PC-9 (cell line): ENCODE results near the gene CRADD. TPM values are rescaled to one million over a fixed set of nuclear protein-coding genes. Genes with fewer than 3 reads are reported as not detected.

Source experiments
- BruUV-seq: library from RNA; stranded (reverse); fragments of 400-500 nt; replicated peaks from 2 replicates; lab custom pipeline; 2021; lab: Mats Ljungman, UMichigan
- CTCF ChIA-PET: fragments of 300-600 bp; sonication (Branson Sonifier 250); formaldehyde crosslinking; loops from one replicate; lab custom pipeline; 2022; ENCODE audit warnings: antibody characterized with exemption; lab: Charles Lee
- POLR2A ChIA-PET: fragments of 300-600 bp; sonication (Branson Sonifier 250); formaldehyde crosslinking; loops from one replicate; lab custom pipeline; 2022; ENCODE audit warnings: antibody characterized with exemption; ENCODE audit not compliant: unreplicated experiment; lab: Charles Lee
- DNase-seq, 2 experiments: peaks; one replicate each; pipeline versions ENCODE4 v3.0.0 to v3.0.0-alpha.2; 2015 to 2022; ENCODE audit warnings: mixed read lengths in 1 of 2
- H2AFZ ChIP-seq: fragments of 200-600 bp; sonication (generic); 2 replicates; pipeline ENCODE4 v1.8.1; 2017; ENCODE audit warnings: antibody characterized with exemption
- H3F3A ChIP-seq: fragments of 200-600 bp; sonication (generic); 2 replicates; pipeline ENCODE4 v1.8.1; 2017; ENCODE audit warnings: antibody characterized with exemption, mild to moderate bottlenecking, low read depth; ENCODE audit not compliant: insufficient read depth
- H3K27ac ChIP-seq: fragments of 200-600 bp; sonication (generic); 2 replicates; pipeline ENCODE4 v1.6.1; 2016; ENCODE audit warnings: mixed run types
- H3K27me3 ChIP-seq: fragments of 200-600 bp; sonication (generic); 2 replicates; pipeline ENCODE4 v1.6.1; 2016; ENCODE audit warnings: low read depth, mixed run types; ENCODE audit not compliant: insufficient read depth
- H3K36me3 ChIP-seq: fragments of 200-600 bp; sonication (generic); 2 replicates; pipeline ENCODE4 v1.6.1; 2016; ENCODE audit warnings: low read depth, mixed run types
- H3K4me1 ChIP-seq: fragments of 200-600 bp; sonication (generic); replicated peaks from 2 replicates; pipeline ENCODE4 v1.6.1; 2016; ENCODE audit warnings: mixed run types; ENCODE audit not compliant: insufficient read depth
- H3K4me2 ChIP-seq: fragments of 200-600 bp; sonication (generic); 2 replicates; pipeline ENCODE4 v1.6.1; 2017; ENCODE audit warnings: mixed run types
- H3K4me3 ChIP-seq: fragments of 200-600 bp; sonication (generic); 2 replicates; pipeline ENCODE4 v1.6.1; 2016; ENCODE audit warnings: mixed run types
- H3K79me2 ChIP-seq: fragments of 200-600 bp; sonication (generic); 2 replicates; pipeline ENCODE4 v1.6.1; 2017; ENCODE audit warnings: low read depth, mixed run types
- H3K9me2 ChIP-seq: fragments of 200-600 bp; sonication (generic); 2 replicates; pipeline ENCODE4 v1.8.1; 2017; ENCODE audit warnings: mild to moderate bottlenecking; ENCODE audit not compliant: insufficient read depth
- H3K9me3 ChIP-seq: fragments of 200-600 bp; sonication (generic); 2 replicates; pipeline ENCODE4 v1.8.1; 2016; ENCODE audit warnings: low read depth; ENCODE audit not compliant: insufficient read depth
- H4K20me1 ChIP-seq: fragments of 200-600 bp; sonication (generic); 2 replicates; pipeline ENCODE4 v1.8.1; 2017; ENCODE audit not compliant: insufficient read depth
- CTCF ChIP-seq: fragments of 200-600 bp; sonication (generic); conservative IDR thresholded peaks from 2 replicates; pipeline ENCODE4 v1.6.1; 2017; ENCODE audit warnings: mixed run types, antibody characterized with exemption, mild to moderate bottlenecking, moderate library complexity
- EZH2 ChIP-seq: fragments of 200-600 bp; sonication (generic); IDR thresholded peaks from 2 replicates; pipeline ENCODE4 v1.8.0; 2017; ENCODE audit warnings: antibody characterized with exemption, low read depth
- intact Hi-C: fragments of 100-400 bp; cut with micrococcal nuclease; formaldehyde crosslinking; loops from one replicate; pipeline ENCODE4 v1.10.0; 2022; ENCODE audit not compliant: unreplicated experiment
- total RNA-seq: library from RNA; stranded (reverse); gene quantifications from 2 replicates; pipeline ENCODE4 v1.2.3, GENCODE V29; 2021

The CRADD gene
- total RNA-seq, 1 experiment from 2014 or later: 7.6 TPM

DNA sequence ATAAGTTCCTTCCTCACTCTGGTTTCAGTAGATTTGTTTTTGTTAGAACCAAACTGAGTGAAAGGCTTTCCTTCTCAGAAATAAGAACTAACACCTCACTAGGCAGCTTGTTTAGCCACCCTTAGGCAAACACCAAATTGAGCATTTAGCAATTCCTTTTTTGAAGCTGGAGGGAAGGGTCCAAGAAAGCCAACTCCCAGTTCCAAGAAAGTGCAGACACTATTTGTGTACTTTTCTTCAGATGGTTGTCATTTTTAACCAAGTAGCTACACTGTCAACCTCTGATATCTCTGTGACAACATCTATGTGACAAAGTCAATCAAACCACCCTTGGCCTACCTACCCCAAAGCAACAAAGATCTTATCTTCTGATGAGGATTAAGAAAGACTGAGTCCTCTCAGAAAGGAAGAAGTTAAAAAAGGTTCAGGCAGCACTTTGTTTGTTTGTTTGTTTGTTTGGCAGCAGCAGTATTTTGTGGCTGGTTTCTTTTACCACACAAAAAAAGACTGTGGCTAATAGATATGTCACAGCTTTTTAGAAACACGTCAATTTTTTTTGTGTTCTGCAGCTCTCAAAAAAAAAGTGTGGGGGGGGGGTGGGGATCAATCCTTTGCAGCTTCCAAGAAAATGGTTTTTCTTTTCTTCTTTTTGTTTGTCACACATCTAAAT, 203.8 kb downstream of the CRADD start:
- peak overlapping the region; percentile 22; the same call in 1 of the 2 replicates for H3K4me2 ChIP-seq
- ChIA-PET CTCF (no interaction called here), POLR2A (no interaction called here)
- H3F3A ChIP-seq: peaks cover 6% of the 10 kb centered on the region; the same call in 1 of the 2 replicates
- no peaks in the 10 kb centered on the region for H3K9me2 ChIP-seq
- DNase-seq: peak in 1 of 2 experiments; percentile 39
- 0 out of 2 replicates have a peak, but pooled peaks cover 3% of the 10 kb centered on the region for H3K9me3 ChIP-seq
- no peak overlapping the region for H2AFZ ChIP-seq
- no peaks in the 10 kb centered on the region for H3K36me3 ChIP-seq
- H3K27me3 ChIP-seq: no peaks in the 10 kb centered on the region
- TF ChIP-seq CTCF (no peak), EZH2 (no peak)
- H3K4me1 ChIP-seq: peaks cover 24% of the 10 kb centered on the region
- H3K79me2 ChIP-seq: no peaks in the 10 kb centered on the region
- no peak overlapping the region for H3K27ac ChIP-seq
- H3K4me3 ChIP-seq: no peak overlapping the region
- BruUV-seq: no TSS peak
- intact Hi-C loops: loop anchor here (2.0 kb wide), 1 partner anchor 218 kb away; no protein-coding TSS in a partner anchor
- H4K20me1 ChIP-seq: no peaks in the 10 kb centered on the region

GRCh38 chr12:93882763-93883162, 205.6 kb downstream of the CRADD start:
- H3K4me1 ChIP-seq: peaks cover 24% of the 10 kb centered on the region
- H4K20me1 ChIP-seq: no peaks in the 10 kb centered on the region
- ChIA-PET CTCF (no interaction called here), POLR2A (no interaction called here)
- no peaks in the 10 kb centered on the region for H3K79me2 ChIP-seq
- H3K27me3 ChIP-seq: no peaks in the 10 kb centered on the region
- no peak overlapping the region for H3K4me2 ChIP-seq
- peaks cover 6% of the 10 kb centered on the region; the same call in 1 of the 2 replicates for H3F3A ChIP-seq
- H3K9me2 ChIP-seq: no peaks in the 10 kb centered on the region
- no peak for TF ChIP-seq CTCF
- no peak for TF ChIP-seq EZH2
- H3K9me3 ChIP-seq: no peaks in the 10 kb centered on the region
- H3K27ac ChIP-seq: no peak overlapping the region
- BruUV-seq: no TSS peak
- H3K4me3 ChIP-seq: no peak overlapping the region
- no peaks in the 10 kb centered on the region for H3K36me3 ChIP-seq
- H2AFZ ChIP-seq: no peak overlapping the region
- intact Hi-C loops: no loop called here
- no peak for DNase-seq

DNA sequence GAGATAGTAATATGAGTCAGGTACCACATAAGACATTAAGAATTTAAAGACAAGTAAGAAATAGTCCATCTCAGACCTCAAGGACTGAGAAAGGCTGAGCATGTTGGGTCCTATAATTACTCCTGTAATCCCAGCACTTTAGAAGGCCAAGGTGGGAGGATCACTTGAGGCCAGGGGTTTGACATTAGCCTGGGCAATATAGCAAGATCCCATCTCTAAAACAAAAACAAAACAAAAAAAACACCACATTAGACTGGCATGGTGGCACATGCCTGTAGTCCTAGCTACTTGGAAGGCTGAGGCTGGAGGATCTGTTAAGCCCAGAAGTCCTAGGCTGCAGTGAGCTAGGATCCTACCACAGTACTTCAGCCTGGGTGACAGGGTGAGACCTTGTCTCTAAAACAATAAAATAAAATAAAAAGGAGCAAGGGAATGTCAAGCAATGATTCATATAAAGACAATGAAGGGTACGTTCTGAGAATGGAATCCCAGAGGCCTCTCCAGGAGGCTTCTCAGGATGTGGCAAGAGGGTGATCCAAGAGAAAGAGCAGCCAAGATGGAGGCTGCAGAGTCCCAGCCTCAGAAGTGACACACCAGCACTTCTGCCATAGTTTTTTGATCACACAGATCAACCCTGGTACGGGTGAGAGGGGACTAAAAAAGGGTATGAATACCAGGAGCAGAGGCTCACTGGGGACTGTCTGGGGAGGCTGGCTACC, 206.4 kb downstream of the CRADD start:
- Histone ChIP-seq H3K9me3 (no peaks in the 10 kb centered on the region), H3K9me2 (no peaks in the 10 kb centered on the region), H4K20me1 (no peaks in the 10 kb centered on the region), H3K27ac (no peak overlapping the region), H3F3A (peaks cover 6% of the 10 kb centered on the region; the same call in 1 of the 2 replicates), H3K4me2 (no peak overlapping the region), H3K36me3 (no peaks in the 10 kb centered on the region), H3K4me3 (no peak overlapping the region), H3K27me3 (no peaks in the 10 kb centered on the region), H2AFZ (no peak overlapping the region), H3K79me2 (no peaks in the 10 kb centered on the region), H3K4me1 (peaks cover 24% of the 10 kb centered on the region)
- intact Hi-C loops: no loop called here
- ChIA-PET POLR2A (no interaction called here), CTCF (no interaction called here)
- DNase-seq: no peak
- no TSS peak for BruUV-seq
- TF ChIP-seq CTCF (no peak), EZH2 (no peak)
